Measurements from ENCODE around the gene RFC4. TPM values are rescaled to one million over a fixed set of nuclear protein-coding genes. Genes with fewer than 3 reads are reported as not detected.

RFC4 gene, protein sequence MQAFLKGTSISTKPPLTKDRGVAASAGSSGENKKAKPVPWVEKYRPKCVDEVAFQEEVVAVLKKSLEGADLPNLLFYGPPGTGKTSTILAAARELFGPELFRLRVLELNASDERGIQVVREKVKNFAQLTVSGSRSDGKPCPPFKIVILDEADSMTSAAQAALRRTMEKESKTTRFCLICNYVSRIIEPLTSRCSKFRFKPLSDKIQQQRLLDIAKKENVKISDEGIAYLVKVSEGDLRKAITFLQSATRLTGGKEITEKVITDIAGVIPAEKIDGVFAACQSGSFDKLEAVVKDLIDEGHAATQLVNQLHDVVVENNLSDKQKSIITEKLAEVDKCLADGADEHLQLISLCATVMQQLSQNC
- total RNA-seq (24.8 and 28.6 TPM in 2 replicates), polyA plus RNA-seq (14.9 and 22.3 TPM in 2 replicates)

DNA sequence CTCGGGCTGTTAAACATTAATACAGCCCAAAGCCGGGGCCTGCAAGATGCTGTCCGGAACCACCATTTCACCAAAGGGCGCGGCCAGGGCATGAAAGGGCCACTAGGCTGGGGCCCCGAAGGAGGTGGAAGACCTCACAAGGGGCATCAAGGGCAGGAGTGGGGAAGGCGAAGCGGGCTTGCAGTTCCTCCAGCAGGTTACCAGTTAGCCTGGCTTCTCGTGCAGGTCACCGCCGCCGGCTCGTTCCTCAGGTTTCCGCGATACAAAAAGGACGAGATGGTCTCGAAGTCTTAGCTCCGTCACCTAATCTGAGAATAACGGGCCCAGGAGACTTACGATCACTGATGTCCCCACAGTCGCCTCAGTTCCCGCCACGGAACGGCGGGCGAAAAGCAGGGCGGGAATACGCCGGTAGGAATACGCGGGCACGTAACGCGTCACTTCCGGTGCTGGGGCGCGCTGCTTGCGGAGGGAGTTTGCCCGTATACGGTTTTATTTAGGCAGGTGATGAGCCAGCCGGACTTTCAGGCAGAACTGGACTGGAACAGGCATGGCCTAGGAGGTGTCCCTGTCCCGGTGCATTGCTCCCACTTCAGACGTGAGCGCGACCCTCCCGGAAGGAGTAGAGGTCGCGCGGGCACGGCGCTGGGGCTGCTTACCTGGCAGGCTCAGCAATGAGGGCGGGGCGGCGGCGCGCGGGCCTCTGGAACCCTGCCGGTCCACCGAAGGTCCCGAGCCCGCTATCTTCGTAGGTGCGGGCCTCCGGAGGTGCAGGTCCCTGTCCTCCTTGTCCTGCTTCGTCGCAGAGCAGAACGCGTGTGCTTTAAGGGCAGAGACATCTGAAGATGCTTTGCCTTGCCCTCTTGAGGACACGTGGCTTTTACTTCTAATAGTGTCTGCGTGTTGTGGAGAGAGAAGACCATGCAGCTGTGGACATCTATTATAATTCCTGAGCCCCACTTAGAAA, at the start of gene RFC4:
TSS of gene RFC4 (minus strand) at position 394 of the 967 bp plus-strand sequence. CDS start 1,769 bp downstream, outside the sequence.
- H3K4me2 ChIP-seq: peak within 1 kb of the TSS; percentile 89
- no peaks in the 10 kb centered on the region for H3K9me2 ChIP-seq (replicated peaks; ENCODE audit: insufficient read depth)
- H3K36me3 ChIP-seq (replicated peaks; ENCODE audit: insufficient read depth, low read depth): no peaks in the 10 kb centered on the region
- DNase-seq (ENCODE audit: low spot score): peak; percentile 87
- H3K79me2 ChIP-seq: peaks cover 14% of the 10 kb centered on the region
- TF ChIP-seq, protein P1, sequence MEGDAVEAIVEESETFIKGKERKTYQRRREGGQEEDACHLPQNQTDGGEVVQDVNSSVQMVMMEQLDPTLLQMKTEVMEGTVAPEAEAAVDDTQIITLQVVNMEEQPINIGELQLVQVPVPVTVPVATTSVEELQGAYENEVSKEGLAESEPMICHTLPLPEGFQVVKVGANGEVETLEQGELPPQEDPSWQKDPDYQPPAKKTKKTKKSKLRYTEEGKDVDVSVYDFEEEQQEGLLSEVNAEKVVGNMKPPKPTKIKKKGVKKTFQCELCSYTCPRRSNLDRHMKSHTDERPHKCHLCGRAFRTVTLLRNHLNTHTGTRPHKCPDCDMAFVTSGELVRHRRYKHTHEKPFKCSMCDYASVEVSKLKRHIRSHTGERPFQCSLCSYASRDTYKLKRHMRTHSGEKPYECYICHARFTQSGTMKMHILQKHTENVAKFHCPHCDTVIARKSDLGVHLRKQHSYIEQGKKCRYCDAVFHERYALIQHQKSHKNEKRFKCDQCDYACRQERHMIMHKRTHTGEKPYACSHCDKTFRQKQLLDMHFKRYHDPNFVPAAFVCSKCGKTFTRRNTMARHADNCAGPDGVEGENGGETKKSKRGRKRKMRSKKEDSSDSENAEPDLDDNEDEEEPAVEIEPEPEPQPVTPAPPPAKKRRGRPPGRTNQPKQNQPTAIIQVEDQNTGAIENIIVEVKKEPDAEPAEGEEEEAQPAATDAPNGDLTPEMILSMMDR (IDR thresholded peaks at IDR 0.05; ENCODE audit: poor library complexity): no peak
- TF ChIP-seq EZH2 (IDR thresholded peaks at IDR 0.05; ENCODE audit: borderline replicate concordance) (no peak), EZH2phosphoT487 (IDR thresholded peaks at IDR 0.05; ENCODE audit: low read depth, severe bottlenecking, unreplicated experiment) (no peak)
- peaks cover 11% of the 10 kb centered on the region for H3K4me1 ChIP-seq (ENCODE audit: insufficient read depth)
- H3K27ac ChIP-seq: peak within 1 kb of the TSS; percentile 92
- no peaks in the 10 kb centered on the region for H3K27me3 ChIP-seq
- H3K9me3 ChIP-seq (ENCODE audit: low read depth): no peaks in the 10 kb centered on the region
- no peaks in the 10 kb centered on the region for H4K20me1 ChIP-seq (ENCODE audit: insufficient read depth, poor library complexity, severe bottlenecking)
- WGBS (ENCODE audit: low lambda C conversion rate, missing lambda C conversion rate): 1% methylated on average over 70 of the region's 70 CpGs
- peak within 1 kb of the TSS; percentile 82 for H2AFZ ChIP-seq
- H3K4me3 ChIP-seq: peak within 1 kb of the TSS; percentile 56

DNA sequence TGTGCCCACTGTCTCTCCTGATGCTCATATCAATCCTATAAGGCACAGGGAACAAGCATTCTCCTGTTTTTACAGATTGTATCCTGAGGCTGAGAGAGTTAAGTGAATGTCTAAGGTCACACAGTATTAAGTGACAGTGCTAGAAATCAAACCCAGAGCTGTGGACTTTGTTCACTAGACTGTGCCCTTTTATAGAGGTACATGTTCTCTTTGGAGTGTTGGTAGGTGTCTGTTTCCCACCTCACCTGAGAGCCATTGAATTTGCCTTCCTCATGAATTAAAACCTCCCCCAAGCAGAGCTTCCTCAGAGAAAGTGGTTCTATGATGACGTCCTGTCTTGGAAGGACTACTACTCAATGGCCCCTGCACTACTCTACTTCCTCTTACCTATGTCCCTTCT, 48.7 kb upstream of the RFC4 start:
- TF ChIP-seq, protein P1 (IDR thresholded peaks at IDR 0.05; ENCODE audit: poor library complexity): no peak
- TF ChIP-seq EZH2phosphoT487 (IDR thresholded peaks at IDR 0.05; ENCODE audit: low read depth, severe bottlenecking, unreplicated experiment) (no peak), EZH2 (IDR thresholded peaks at IDR 0.05; ENCODE audit: borderline replicate concordance) (no peak)
- 0% methylated on average over 1 of the region's 1 CpG for WGBS (ENCODE audit: low lambda C conversion rate, missing lambda C conversion rate)
- Histone ChIP-seq H3K27me3 (no peaks in the 10 kb centered on the region), H3K9me3 (ENCODE audit: low read depth) (peaks cover 4% of the 10 kb centered on the region), H3K4me1 (ENCODE audit: insufficient read depth) (no peaks in the 10 kb centered on the region), H2AFZ (no peak overlapping the region), H3K27ac (no peak overlapping the region), H3K4me3 (no peak overlapping the region), H4K20me1 (ENCODE audit: insufficient read depth, poor library complexity, severe bottlenecking) (no peaks in the 10 kb centered on the region), H3K36me3 (replicated peaks; ENCODE audit: insufficient read depth, low read depth) (no peaks in the 10 kb centered on the region), H3K4me2 (no peak overlapping the region), H3K79me2 (no peaks in the 10 kb centered on the region), H3K9me2 (replicated peaks; ENCODE audit: insufficient read depth) (no peaks in the 10 kb centered on the region)
- DNase-seq (ENCODE audit: low spot score): no peak

DNA sequence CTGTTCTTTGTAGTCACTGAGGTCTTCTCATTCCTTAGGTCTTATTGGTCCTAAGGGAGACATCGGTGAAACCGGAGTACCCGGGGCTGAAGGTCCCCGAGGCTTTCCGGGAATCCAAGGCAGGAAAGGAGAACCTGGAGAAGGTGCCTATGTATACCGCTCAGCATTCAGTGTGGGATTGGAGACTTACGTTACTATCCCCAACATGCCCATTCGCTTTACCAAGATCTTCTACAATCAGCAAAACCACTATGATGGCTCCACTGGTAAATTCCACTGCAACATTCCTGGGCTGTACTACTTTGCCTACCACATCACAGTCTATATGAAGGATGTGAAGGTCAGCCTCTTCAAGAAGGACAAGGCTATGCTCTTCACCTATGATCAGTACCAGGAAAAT, 47.9 kb upstream of the RFC4 start:
- H3K79me2 ChIP-seq: no peaks in the 10 kb centered on the region
- no peak overlapping the region for H3K4me3 ChIP-seq
- H3K36me3 ChIP-seq (replicated peaks; ENCODE audit: insufficient read depth, low read depth): no peaks in the 10 kb centered on the region
- no peak overlapping the region for H3K4me2 ChIP-seq
- TF ChIP-seq, protein P1 (IDR thresholded peaks at IDR 0.05; ENCODE audit: poor library complexity): no peak
- TF ChIP-seq EZH2phosphoT487 (IDR thresholded peaks at IDR 0.05; ENCODE audit: low read depth, severe bottlenecking, unreplicated experiment) (no peak), EZH2 (IDR thresholded peaks at IDR 0.05; ENCODE audit: borderline replicate concordance) (no peak)
- no peaks in the 10 kb centered on the region for H4K20me1 ChIP-seq (ENCODE audit: insufficient read depth, poor library complexity, severe bottlenecking)
- no peaks in the 10 kb centered on the region for H3K4me1 ChIP-seq (ENCODE audit: insufficient read depth)
- DNase-seq (ENCODE audit: low spot score): no peak
- no peak overlapping the region for H2AFZ ChIP-seq
- WGBS (ENCODE audit: low lambda C conversion rate, missing lambda C conversion rate): 97% methylated on average over 8 of the region's 8 CpGs
- H3K27ac ChIP-seq: no peak overlapping the region
- H3K27me3 ChIP-seq: no peaks in the 10 kb centered on the region
- H3K9me2 ChIP-seq (replicated peaks; ENCODE audit: insufficient read depth): no peaks in the 10 kb centered on the region
- peaks cover under 1% of the 10 kb centered on the region for H3K9me3 ChIP-seq (ENCODE audit: low read depth)
